Ovary (tissue), 3 donors: Measurements from ENCODE around the gene BRCC3.

Source experiments
- CTCF ChIP-seq, 3 donors: fragments of 450-650 bp in 2 of 3; fragments of 200-600 bp in 1 of 3; IDR thresholded peaks; one replicate each; pipeline versions ENCODE4 v1.5.1 to v1.8.0; 2016 to 2022; ENCODE audit warnings: antibody characterized with exemption in 3 of 3, mild to moderate bottlenecking in 1 of 3
- POLR2A ChIP-seq: fragments of 450-650 bp; IDR thresholded peaks from one replicate; pipeline ENCODE4 v1.6.1; 2017; ENCODE audit warnings: antibody characterized with exemption, mild to moderate bottlenecking, moderate library complexity
- donor health status: DM: no; HTN: no; CAD: no.

DNA sequence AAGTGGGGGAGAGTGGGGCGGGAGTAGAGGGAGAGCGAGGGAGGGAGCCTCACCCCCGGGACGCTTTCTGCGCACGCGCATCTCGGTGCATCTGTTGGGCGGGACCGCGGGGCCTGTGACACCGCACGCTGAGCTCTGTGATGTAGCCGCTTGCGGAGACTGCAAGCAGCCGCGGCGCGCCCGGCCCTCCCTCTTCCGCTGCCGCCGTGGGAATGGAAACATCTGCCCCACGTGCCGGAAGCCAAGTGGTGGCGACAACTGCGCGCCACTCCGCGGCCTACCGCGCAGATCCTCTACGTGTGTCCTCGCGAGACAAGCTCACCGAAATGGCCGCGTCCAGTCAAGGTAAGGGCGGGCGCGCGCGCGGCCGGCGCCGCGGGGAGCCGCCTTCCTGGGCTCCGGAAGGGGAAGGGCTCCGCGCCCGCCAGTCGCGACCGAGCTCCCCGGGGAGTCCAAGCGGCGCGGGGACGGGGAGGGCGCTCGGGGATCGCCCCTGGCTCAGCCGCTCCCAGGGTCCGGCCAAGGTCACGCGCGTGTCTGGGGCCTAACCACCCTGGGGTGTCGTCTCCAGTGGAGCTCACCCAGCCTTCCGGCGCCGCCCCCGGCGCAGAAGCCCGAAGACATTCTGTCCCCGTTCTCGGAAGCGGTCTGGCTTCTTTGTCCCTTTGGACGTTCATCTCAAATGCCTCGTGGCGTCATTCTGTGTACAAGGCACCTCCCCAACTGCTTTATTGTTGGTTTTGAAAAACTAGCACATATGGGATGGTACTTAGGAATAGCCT lies 44.4 kb upstream of the BRCC3 start, which contains the start of gene FUNDC2:
- peak; percentile 73 for TF ChIP-seq POLR2A
- peak in 1 of 3 donors; percentile 17 for TF ChIP-seq CTCF (IDR thresholded peaks at IDR 0.05)
